HepG2 (cell line): ENCODE results near the gene PREX1. TPM values are rescaled to one million over a fixed set of nuclear protein-coding genes. Genes with fewer than 3 reads are reported as not detected.
A peak's percentile ranks its signal among the peaks of the same experiment; 100 is the strongest.

Source experiments
- ARNT2 ChIP-seq: sonication (generic); formaldehyde crosslinking; IDR thresholded peaks from 2 replicates; pipeline ENCODE4 v1.8.0; 2022; ENCODE audit warnings: mild to moderate bottlenecking, low read depth, missing genetic modification reagents, moderate library complexity
- FOXA3 ChIP-seq: IDR thresholded peaks from 2 replicates; pipeline ENCODE4 v1.6.1; 2016; ENCODE audit warnings: missing genetic modification reagents, missing compliant biosample characterization
- HNRNPUL1 ChIP-seq: fragments of 200-400 bp; formaldehyde crosslinking; IDR thresholded peaks from 2 replicates; pipeline ENCODE4 v1.6.1; 2017; ENCODE audit warnings: low read depth, mild to moderate bottlenecking, low read length, moderate library complexity
- ISX ChIP-seq: sonication (generic); formaldehyde crosslinking; conservative IDR thresholded peaks from 2 replicates; pipeline ENCODE4 v1.5.0; 2020; ENCODE audit warnings: missing genetic modification reagents
- KDM2A ChIP-seq: sonication (generic); formaldehyde crosslinking; IDR thresholded peaks from 2 replicates; pipeline ENCODE4 v1.4.0; 2020; ENCODE audit warnings: low read depth, missing genetic modification reagents, borderline replicate concordance
- KMT2B ChIP-seq: IDR thresholded peaks from 2 replicates; pipeline ENCODE4 v1.6.1; 2016; ENCODE audit warnings: missing genetic modification reagents, missing compliant biosample characterization
- NAIF1 ChIP-seq: sonication (generic); formaldehyde crosslinking; IDR thresholded peaks from 2 replicates; pipeline ENCODE4 v1.5.0; 2020; ENCODE audit warnings: mild to moderate bottlenecking, missing genetic modification reagents, borderline replicate concordance
- NCOR1 ChIP-seq: fragments of 200-600 bp; sonication (generic); IDR thresholded peaks from 2 replicates; pipeline ENCODE4 v1.7.0; 2017; ENCODE audit warnings: antibody characterized with exemption, low read length, borderline replicate concordance
- NFE2L1 ChIP-seq: sonication (generic); formaldehyde crosslinking; IDR thresholded peaks from 2 replicates; pipeline ENCODE4 v1.4.0; 2020; ENCODE audit warnings: missing genetic modification reagents, mild to moderate bottlenecking, borderline replicate concordance
- PITX1 ChIP-seq: sonication (generic); formaldehyde crosslinking; IDR thresholded peaks from 2 replicates; pipeline ENCODE4 v1.5.1; 2020; ENCODE audit warnings: mild to moderate bottlenecking, missing genetic modification reagents
- RELA ChIP-seq: sonication (generic); formaldehyde crosslinking; IDR thresholded peaks from 2 replicates; pipeline ENCODE4 v1.4.0; 2020; ENCODE audit warnings: missing genetic modification reagents
- SMYD3 ChIP-seq: sonication (generic); formaldehyde crosslinking; IDR thresholded peaks from 2 replicates; pipeline ENCODE4 v1.8.1; 2023; ENCODE audit warnings: mild to moderate bottlenecking, missing genetic modification reagents
- SOX6 ChIP-seq, 2 experiments: fragments of 450-650 bp in 1 of 2; sonication (generic) in 1 of 2; formaldehyde crosslinking in 1 of 2; IDR thresholded peaks; 2 replicates each; pipeline versions ENCODE4 v1.4.0 to v1.6.1; 2017 to 2020; ENCODE audit warnings: antibody characterized with exemption in 1 of 2, mild to moderate bottlenecking in 1 of 2, missing genetic modification reagents in 1 of 2
- SUZ12 ChIP-seq: fragments of 150-350 bp; IDR thresholded peaks from 2 replicates; pipeline ENCODE4 v1.6.1; 2014; ENCODE audit warnings: low read depth, low read length
- TBL1XR1 ChIP-seq: fragments of 150-350 bp; IDR thresholded peaks from 2 replicates; pipeline ENCODE4 v1.6.1; 2014; ENCODE audit warnings: borderline replicate concordance, low read length; ENCODE audit not compliant: partially characterized antibody
- TBX2 ChIP-seq: sonication (generic); formaldehyde crosslinking; IDR thresholded peaks from 2 replicates; pipeline ENCODE4 v1.5.0; 2020; ENCODE audit warnings: missing genetic modification reagents, mild to moderate bottlenecking, borderline replicate concordance
- U2AF2 ChIP-seq: fragments of 200-400 bp; formaldehyde crosslinking; IDR thresholded peaks from 2 replicates; pipeline ENCODE4 v1.6.1; 2017; ENCODE audit warnings: low read depth, mild to moderate bottlenecking, low read length
- ZNF124 ChIP-seq: sonication (generic); formaldehyde crosslinking; IDR thresholded peaks from 2 replicates; pipeline ENCODE4 v1.4.0; 2020; ENCODE audit warnings: missing genetic modification reagents
- ZNF230 ChIP-seq: sonication (generic); formaldehyde crosslinking; IDR thresholded peaks from 2 replicates; pipeline ENCODE4 v1.4.0; 2020; ENCODE audit warnings: mild to moderate bottlenecking, missing genetic modification reagents
- ZNF432 ChIP-seq: sonication (generic); formaldehyde crosslinking; IDR thresholded peaks from 2 replicates; pipeline ENCODE4 v1.5.0; 2020; ENCODE audit warnings: missing genetic modification reagents, mild to moderate bottlenecking, borderline replicate concordance
- ZNF446 ChIP-seq: sonication (generic); formaldehyde crosslinking; IDR thresholded peaks from 2 replicates; pipeline ENCODE4 v1.5.0; 2020; ENCODE audit warnings: mild to moderate bottlenecking, missing genetic modification reagents
- ZNF619 ChIP-seq: sonication (generic); formaldehyde crosslinking; IDR thresholded peaks from 2 replicates; pipeline ENCODE4 v1.4.0; 2020; ENCODE audit warnings: mild to moderate bottlenecking, missing genetic modification reagents
- ZNF674 ChIP-seq: sonication (generic); formaldehyde crosslinking; IDR thresholded peaks from 2 replicates; pipeline ENCODE4 v1.5.0; 2020; ENCODE audit warnings: low read depth, mild to moderate bottlenecking, missing genetic modification reagents
- ZNF816 ChIP-seq: sonication (generic); formaldehyde crosslinking; IDR thresholded peaks from 2 replicates; pipeline ENCODE4 v1.8.0; 2022; ENCODE audit warnings: missing genetic modification reagents, mild to moderate bottlenecking, borderline replicate concordance
- polyA plus RNA-seq, 8 experiments: library from polyadenylated mRNA; depleted of rRNA in 3 of 8; stranded (reverse) in 7 of 8; unstranded in 1 of 8; fragments of >200 nt; fragmentation: Illumina TruSeq in 4 of 8; extraction: Trizol in 4 of 8; gene quantifications; 2 replicates each; pipeline versions ENCODE4 v1.2.1 to v1.2.3, GENCODE V29; 2011 to 2016; ENCODE audit warnings: low read depth in 4 of 8, missing spikeins in 1 of 8, mixed read lengths in 1 of 8; ENCODE audit not compliant: insufficient read depth in 1 of 8
- total RNA-seq, 5 experiments: library from RNA; depleted of rRNA; stranded (reverse); fragments of >200 nt; fragmentation: Illumina TruSeq; extraction: Trizol; gene quantifications; 2 replicates each; pipeline ENCODE4 v1.2.3, GENCODE V29; 2016; ENCODE audit warnings: low read depth in 1 of 5
- TF ChIP-seq, protein P1 (sequence below): IDR thresholded peaks from 2 replicates; pipeline ENCODE4 v1.6.1; 2016
- TF ChIP-seq, protein P2 (sequence below): sonication (generic); formaldehyde crosslinking; IDR thresholded peaks from 2 replicates; pipeline ENCODE4 v1.5.0; 2020; ENCODE audit warnings: mild to moderate bottlenecking, missing genetic modification reagents

Gene PREX1
- total and polyA plus RNA-seq, 2 of the 13 experiments (the other 11 are each of a cell fraction or from before 2014, with no cell fraction given) = 0.02 to 0.04 TPM

DNA sequence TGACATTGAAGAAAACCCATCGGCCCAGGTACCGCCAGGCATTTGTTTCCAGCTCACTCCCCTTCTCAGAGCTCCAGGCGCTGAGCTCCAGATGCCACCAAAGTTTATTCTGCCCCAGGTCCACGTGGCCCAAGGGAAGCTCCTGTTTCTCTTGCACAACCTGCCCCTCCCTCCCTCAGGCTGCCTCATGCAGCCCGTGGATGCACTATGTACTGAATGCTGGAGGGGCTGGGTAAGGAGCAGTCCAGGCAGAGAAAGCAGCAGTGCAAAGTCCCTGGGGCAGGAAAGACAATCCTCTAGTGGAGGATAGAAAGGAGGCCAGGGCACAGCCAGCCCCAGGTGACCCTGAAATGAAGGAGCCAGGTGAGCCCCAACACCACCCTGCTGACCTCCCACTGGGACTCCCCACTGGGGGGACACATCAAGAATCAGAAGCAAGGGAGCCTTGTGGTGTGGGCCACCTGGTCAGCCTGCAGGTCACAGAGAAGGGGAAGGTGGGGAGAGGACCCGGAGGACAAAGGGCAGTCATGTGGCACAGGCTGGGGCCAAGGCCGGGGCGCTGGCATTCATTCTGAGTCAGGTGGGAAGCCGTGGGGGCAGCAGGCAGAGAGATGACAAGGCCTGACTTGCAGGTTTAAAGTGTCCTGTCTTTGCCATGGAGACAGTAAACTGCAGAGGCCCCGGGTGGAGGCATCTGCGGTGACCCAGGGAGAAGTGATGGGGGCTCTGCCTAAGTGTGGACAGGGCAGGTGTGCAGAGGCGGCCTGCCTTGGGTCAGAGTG is 230.1 kb downstream of the PREX1 start (continued):
- no peak for TF ChIP-seq ZNF674 (CRISPR knock-in tag)
- TF ChIP-seq U2AF2 = no peak
- no peak for TF ChIP-seq ZNF619 (CRISPR knock-in tag)
- TF ChIP-seq TBL1XR1 = peak; percentile 14
- TF ChIP-seq SMYD3 (CRISPR knock-in tag) = no peak
- no peak for TF ChIP-seq SOX6 (IDR thresholded peaks at IDR 0.05)
- peak; percentile 20; the same call in 1 of the 2 replicates for TF ChIP-seq SOX6 (CRISPR knock-in tag; IDR thresholded peaks at IDR 0.05)
- TF ChIP-seq HNRNPUL1 = no peak
- peak; percentile 59; the same call in 1 of the 2 replicates for TF ChIP-seq KDM2A (CRISPR knock-in tag)
- TF ChIP-seq, protein P1, sequence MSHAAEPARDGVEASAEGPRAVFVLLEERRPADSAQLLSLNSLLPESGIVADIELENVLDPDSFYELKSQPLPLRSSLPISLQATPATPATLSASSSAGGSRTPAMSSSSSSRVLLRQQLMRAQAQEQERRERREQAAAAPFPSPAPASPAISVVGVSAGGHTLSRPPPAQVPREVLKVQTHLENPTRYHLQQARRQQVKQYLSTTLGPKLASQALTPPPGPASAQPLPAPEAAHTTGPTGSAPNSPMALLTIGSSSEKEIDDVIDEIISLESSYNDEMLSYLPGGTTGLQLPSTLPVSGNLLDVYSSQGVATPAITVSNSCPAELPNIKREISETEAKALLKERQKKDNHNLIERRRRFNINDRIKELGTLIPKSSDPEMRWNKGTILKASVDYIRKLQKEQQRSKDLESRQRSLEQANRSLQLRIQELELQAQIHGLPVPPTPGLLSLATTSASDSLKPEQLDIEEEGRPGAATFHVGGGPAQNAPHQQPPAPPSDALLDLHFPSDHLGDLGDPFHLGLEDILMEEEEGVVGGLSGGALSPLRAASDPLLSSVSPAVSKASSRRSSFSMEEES (CRISPR knock-in tag) = peak; percentile 63; the same call in 1 of the 2 replicates
- TF ChIP-seq ZNF816 (CRISPR knock-in tag) = no peak
- TF ChIP-seq ZNF432 (CRISPR knock-in tag) = no peak
- TF ChIP-seq FOXA3 (CRISPR knock-in tag) = peak; percentile 52
- peak; percentile 77; the same call in 1 of the 2 replicates for TF ChIP-seq ZNF124 (CRISPR knock-in tag)
- no peak for TF ChIP-seq ZNF230
- TF ChIP-seq, protein P2, sequence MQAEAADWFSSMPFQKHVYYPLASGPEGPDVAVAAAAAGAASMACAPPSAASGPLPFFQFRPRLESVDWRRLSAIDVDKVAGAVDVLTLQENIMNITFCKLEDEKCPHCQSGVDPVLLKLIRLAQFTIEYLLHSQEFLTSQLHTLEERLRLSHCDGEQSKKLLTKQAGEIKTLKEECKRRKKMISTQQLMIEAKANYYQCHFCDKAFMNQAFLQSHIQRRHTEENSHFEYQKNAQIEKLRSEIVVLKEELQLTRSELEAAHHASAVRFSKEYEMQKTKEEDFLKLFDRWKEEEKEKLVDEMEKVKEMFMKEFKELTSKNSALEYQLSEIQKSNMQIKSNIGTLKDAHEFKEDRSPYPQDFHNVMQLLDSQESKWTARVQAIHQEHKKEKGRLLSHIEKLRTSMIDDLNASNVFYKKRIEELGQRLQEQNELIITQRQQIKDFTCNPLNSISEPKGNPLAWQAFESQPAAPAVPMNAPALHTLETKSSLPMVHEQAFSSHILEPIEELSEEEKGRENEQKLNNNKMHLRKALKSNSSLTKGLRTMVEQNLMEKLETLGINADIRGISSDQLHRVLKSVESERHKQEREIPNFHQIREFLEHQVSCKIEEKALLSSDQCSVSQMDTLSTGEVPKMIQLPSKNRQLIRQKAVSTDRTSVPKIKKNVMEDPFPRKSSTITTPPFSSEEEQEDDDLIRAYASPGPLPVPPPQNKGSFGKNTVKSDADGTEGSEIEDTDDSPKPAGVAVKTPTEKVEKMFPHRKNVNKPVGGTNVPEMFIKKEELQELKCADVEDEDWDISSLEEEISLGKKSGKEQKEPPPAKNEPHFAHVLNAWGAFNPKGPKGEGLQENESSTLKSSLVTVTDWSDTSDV (CRISPR knock-in tag) = no peak
- TF ChIP-seq NAIF1 (CRISPR knock-in tag) = no peak
- TF ChIP-seq TBX2 (CRISPR knock-in tag) = no peak; the same call in 1 of the 2 replicates
- TF ChIP-seq RELA (CRISPR knock-in tag) = no peak
- TF ChIP-seq ZNF446 (CRISPR knock-in tag) = no peak
- TF ChIP-seq SUZ12 = no peak
- peak; percentile 79 for TF ChIP-seq NCOR1
- peak; percentile 65; the same call in 1 of the 2 replicates for TF ChIP-seq PITX1
- TF ChIP-seq ARNT2 = no peak
- no peak for TF ChIP-seq NFE2L1 (CRISPR knock-in tag)
- TF ChIP-seq ISX = no peak
- no peak for TF ChIP-seq KMT2B (CRISPR knock-in tag)
